HepG2 (cell line): Measurements from ENCODE around the gene DOK5. TPM values are rescaled to one million over a fixed set of nuclear protein-coding genes. Genes with fewer than 3 reads are reported as not detected.
A peak's percentile ranks its signal among the peaks of the same experiment; 100 is the strongest.

Source experiments
- ATAC-seq: fragments of 200-7000 bp; cut with Tn5 transposase; 3 replicates; pipeline ENCODE4 v1.9.1; 2020; ENCODE audit warnings: mild to moderate bottlenecking, moderate library complexity
- BruUV-seq: library from RNA; stranded (reverse); fragments of 400-500 nt; replicated peaks from 2 replicates; lab custom pipeline; 2021; lab: Mats Ljungman, UMichigan
- CTCF ChIA-PET: fragments of 300-600 bp; formaldehyde crosslinking; extraction: SDS; loops from one replicate; lab custom pipeline; 2021; ENCODE audit warnings: low total read pairs, inconsistent platforms, low intra/inter-chr PET ratio; lab: Yijun Ruan, JAX
- POLR2A ChIA-PET: fragments of 350-600 bp; sonication (Branson Sonifier 250); formaldehyde crosslinking; loops from one replicate; lab custom pipeline; 2020; ENCODE audit warnings: antibody characterized with exemption, inconsistent platforms; lab: Yijun Ruan, JAX
- DNase-seq: peaks from one replicate; pipeline ENCODE4 v3.0.0-alpha.2; 2015; ENCODE audit warnings: low spot score
- FAIRE-seq: peaks from 3 replicates; lab custom pipeline; 2011; peaks lifted over from hg19 to GRCh38; lab: Jason Lieb, UNC
- H2AFZ ChIP-seq: one replicate; pipeline ENCODE4 v1.6.1; 2011; ENCODE audit warnings: low read length, inconsistent platforms
- H3K27ac ChIP-seq: fragments of 300-600 bp; 3 replicates; pipeline ENCODE4 v1.8.0; 2011; ENCODE audit warnings: mixed run types, mild to moderate bottlenecking, mixed read lengths, low read length, inconsistent platforms; ENCODE audit not compliant: insufficient read depth; ENCODE audit errors: extremely low read length
- H3K27me3 ChIP-seq, 2 experiments: fragments of 200-600 bp in 1 of 2; 2 replicates in 1 of 2; 3 replicates in 1 of 2; pipeline versions ENCODE4 v1.6.0 to v1.8.0; 2011; ENCODE audit warnings: low read length in 2 of 2, mild to moderate bottlenecking in 2 of 2, moderate library complexity in 2 of 2, inconsistent platforms in 1 of 2; ENCODE audit not compliant: insufficient read depth in 2 of 2, control insufficient read depth in 1 of 2
- H3K36me3 ChIP-seq, 2 experiments: fragments of 200-600 bp in 1 of 2; replicated peaks in 1 of 2; 2 replicates in 1 of 2; 3 replicates in 1 of 2; pipeline versions ENCODE4 v1.5.1 to v1.8.0; 2011; ENCODE audit warnings: low read length in 2 of 2, inconsistent platforms in 1 of 2; ENCODE audit not compliant: insufficient read depth in 2 of 2, control insufficient read depth in 1 of 2
- H3K4me1 ChIP-seq: 2 replicates; pipeline ENCODE4 v1.5.1; 2012; ENCODE audit warnings: low read length, inconsistent platforms; ENCODE audit not compliant: insufficient read depth
- H3K4me2 ChIP-seq: 2 replicates; pipeline ENCODE4 v1.6.0; 2011; ENCODE audit warnings: low read depth, low read length, inconsistent platforms
- H3K4me3 ChIP-seq, 3 experiments: fragments of 200-600 bp in 1 of 3; sonication (generic), shearing (Covaris generic) in 1 of 3; replicated peaks in 1 of 3; 2 replicates each; pipeline ENCODE4 v1.5.1; 2011 to 2016; ENCODE audit warnings: low read length in 3 of 3, inconsistent platforms in 2 of 3, low read depth in 2 of 3, mild to moderate bottlenecking in 2 of 3, control low read depth in 1 of 3, mixed read lengths in 1 of 3; ENCODE audit not compliant: insufficient read depth in 1 of 3
- H3K79me2 ChIP-seq: one replicate; pipeline ENCODE4 v1.6.1; 2011; ENCODE audit warnings: low read length, inconsistent platforms; ENCODE audit not compliant: insufficient read depth
- H3K9ac ChIP-seq: 2 replicates; pipeline ENCODE4 v1.6.0; 2011; ENCODE audit warnings: mild to moderate bottlenecking, low read depth, low read length, inconsistent platforms; ENCODE audit not compliant: insufficient read depth
- H3K9me3 ChIP-seq: 2 replicates; pipeline ENCODE4 v1.5.1; 2012; ENCODE audit warnings: mild to moderate bottlenecking, low read length
- H4K20me1 ChIP-seq: 2 replicates; pipeline ENCODE4 v1.6.0; 2011; ENCODE audit warnings: inconsistent platforms, mild to moderate bottlenecking, low read length, moderate library complexity; ENCODE audit not compliant: insufficient read depth
- FUBP1 ChIP-seq: sonication (generic); formaldehyde crosslinking; IDR thresholded peaks from 2 replicates; pipeline ENCODE4 v1.5.1; 2020; ENCODE audit warnings: missing genetic modification reagents, mild to moderate bottlenecking, borderline replicate concordance
- HNRNPH1 ChIP-seq: fragments of 200-400 bp; formaldehyde crosslinking; optimal IDR thresholded peaks from 2 replicates; pipeline ENCODE3; 2017; ENCODE audit warnings: mild to moderate bottlenecking, low read depth, low read length
- MAFF ChIP-seq: IDR thresholded peaks from 2 replicates; pipeline ENCODE4 v1.6.1; 2011; ENCODE audit warnings: low read depth, low read length, improper control_type of control experiment
- NFYB ChIP-seq: sonication (generic); formaldehyde crosslinking; IDR thresholded peaks from 2 replicates; pipeline ENCODE4 v1.4.0; 2020; ENCODE audit warnings: missing genetic modification reagents
- POLR2A ChIP-seq, 2 experiments: IDR thresholded peaks; 2 replicates each; pipeline ENCODE4 v1.6.1; 2011; ENCODE audit warnings: low read depth in 2 of 2, low read length in 2 of 2, mild to moderate bottlenecking in 1 of 2, moderate library complexity in 1 of 2; ENCODE audit not compliant: insufficient read depth in 1 of 2
- RFXANK ChIP-seq: IDR thresholded peaks from 2 replicates; pipeline ENCODE4 v1.6.1; 2016
- ZBTB4 ChIP-seq: sonication (generic); formaldehyde crosslinking; IDR thresholded peaks from 2 replicates; pipeline ENCODE4 v1.4.0; 2020; ENCODE audit warnings: missing genetic modification reagents, mild to moderate bottlenecking, borderline replicate concordance
- ZKSCAN1 ChIP-seq: fragments of 150-350 bp; IDR thresholded peaks from 2 replicates; pipeline ENCODE4 v1.6.1; 2014; ENCODE audit warnings: low read length
- ZNF180 ChIP-seq: sonication (generic); formaldehyde crosslinking; IDR thresholded peaks from 2 replicates; pipeline ENCODE4 v1.4.0; 2020; ENCODE audit warnings: low read depth, missing genetic modification reagents, borderline replicate concordance
- ZNF605 ChIP-seq: sonication (generic); formaldehyde crosslinking; IDR thresholded peaks from 2 replicates; pipeline ENCODE4 v1.8.0; 2022; ENCODE audit warnings: mild to moderate bottlenecking, missing genetic modification reagents
- ZNF644 ChIP-seq: IDR thresholded peaks from 2 replicates; pipeline ENCODE4 v1.6.1; 2016; ENCODE audit warnings: low read depth
- ZNF7 ChIP-seq: IDR thresholded peaks from 2 replicates; pipeline ENCODE4 v1.6.1; 2016; ENCODE audit warnings: missing biosample characterization, missing genetic modification reagents
- ZNF883 ChIP-seq: sonication (generic); formaldehyde crosslinking; IDR thresholded peaks from 2 replicates; pipeline ENCODE4 v1.5.1; 2020; ENCODE audit warnings: mild to moderate bottlenecking, missing genetic modification reagents; ENCODE audit errors: not compliant biosample characterization
- WGBS: methylation state at CpG from one replicate; pipeline ENCODE4 v1.1.6; 2017; ENCODE audit warnings: low lambda C conversion rate; 5-methylcytosine and 5-hydroxymethylcytosine counted together
- in situ Hi-C: cut with HindIII; loops from 2 replicates; pipeline ENCODE4 v1.10.0; 2017; ENCODE audit warnings: low pct_unique_long_range_greater_than_20kb; ENCODE audit not compliant: extremely low pct_ligation_motif_present
- intact Hi-C: fragments of 100-400 bp; cut with micrococcal nuclease; formaldehyde crosslinking; loops from one replicate; pipeline ENCODE4 v1.10.0; 2022; ENCODE audit not compliant: unreplicated experiment
- polyA plus RNA-seq, 8 experiments: library from polyadenylated mRNA; depleted of rRNA in 3 of 8; stranded (reverse) in 7 of 8; unstranded in 1 of 8; fragments of >200 nt; fragmentation: Illumina TruSeq in 4 of 8; extraction: Trizol in 4 of 8; gene quantifications; 2 replicates each; pipeline versions ENCODE4 v1.2.1 to v1.2.3, GENCODE V29; 2011 to 2016; ENCODE audit warnings: low read depth in 4 of 8, missing spikeins in 1 of 8, mixed read lengths in 1 of 8; ENCODE audit not compliant: insufficient read depth in 1 of 8
- total RNA-seq, 5 experiments: library from RNA; depleted of rRNA; stranded (reverse); fragments of >200 nt; fragmentation: Illumina TruSeq; extraction: Trizol; gene quantifications; 2 replicates each; pipeline ENCODE4 v1.2.3, GENCODE V29; 2016; ENCODE audit warnings: low read depth in 1 of 5
- TF ChIP-seq, protein P1 (sequence below): sonication (generic); formaldehyde crosslinking; IDR thresholded peaks from 2 replicates; pipeline ENCODE4 v1.8.0; 2022; ENCODE audit warnings: mild to moderate bottlenecking, missing genetic modification reagents, moderate library complexity
- TF ChIP-seq, protein P2 (sequence below): sonication (generic); formaldehyde crosslinking; IDR thresholded peaks from 2 replicates; pipeline ENCODE4 v1.5.0; 2020; ENCODE audit warnings: mild to moderate bottlenecking, missing genetic modification reagents

The DOK5 gene
- total and polyA plus RNA-seq, 2 of the 13 experiments (the other 11 are each of a cell fraction or from before 2014, with no cell fraction given) = not detected

GRCh38 chr20:54642864-54643667 is 167.7 kb downstream of the DOK5 start (continued):
- TF ChIP-seq ZBTB4 (CRISPR knock-in tag) (no peak), ZNF605 (CRISPR knock-in tag) (no peak), MAFF (peak; percentile 14; the same call in 1 of the 2 replicates), ZNF180 (CRISPR knock-in tag) (no peak), ZNF644 (CRISPR knock-in tag) (no peak), ZKSCAN1 (no peak)

DNA sequence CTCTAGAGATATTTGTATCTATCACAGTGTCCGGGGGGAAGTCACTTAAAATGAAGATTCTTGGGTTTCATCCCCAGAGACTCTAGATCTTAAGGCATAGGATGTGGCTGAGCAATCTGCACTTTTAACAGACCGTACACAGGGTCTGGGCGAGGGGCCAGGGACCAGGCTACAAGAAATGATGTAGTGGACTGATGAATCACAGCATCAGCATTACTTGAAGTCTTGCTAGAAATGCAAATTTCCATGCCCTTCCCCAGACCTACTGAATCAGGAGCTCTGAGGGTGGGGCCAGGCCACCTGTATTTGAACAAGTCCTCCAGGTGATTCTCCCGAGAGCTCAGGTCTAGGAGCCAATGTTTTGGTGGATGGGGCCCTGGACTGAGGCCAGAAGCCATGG is 168.4 kb downstream of the DOK5 start:
- Histone ChIP-seq H3K9ac (no peak overlapping the region), H3K79me2 (no peaks in the 10 kb centered on the region), H2AFZ (no peak overlapping the region), H3K4me3 (no peak overlapping the region), H3K27me3 (peaks cover 1 to 20% of the 10 kb centered on the region in 2 experiments; a peak in 3 of 5 replicates), H3K27ac (no peak overlapping the region), H3K4me1 (no peaks in the 10 kb centered on the region), H4K20me1 (no peaks in the 10 kb centered on the region), H3K9me3 (no peaks in the 10 kb centered on the region), H3K36me3 (no peaks in the 10 kb centered on the region), H3K4me2 (no peak overlapping the region)
- intact Hi-C loops = no loop called here
- 11% methylated on average over 4 of the region's 4 CpGs for WGBS
- no peak for FAIRE-seq
- ChIA-PET POLR2A (no interaction called here), CTCF (no interaction called here)
- ATAC-seq = no peak
- BruUV-seq = no TSS peak
- no peak for DNase-seq
- in situ Hi-C loops = no loop called here
- TF ChIP-seq HNRNPH1 = no peak
- no peak for TF ChIP-seq POLR2A (IDR thresholded peaks at IDR 0.05; ENCODE audit: insufficient read depth in 1 of 2, low read depth in 2 of 2, low read length in 2 of 2)
- TF ChIP-seq RFXANK = no peak
- no peak for TF ChIP-seq ZNF7 (CRISPR knock-in tag)
- no peak for TF ChIP-seq NFYB (CRISPR knock-in tag)
- no peak for TF ChIP-seq ZNF883 (CRISPR knock-in tag)
- TF ChIP-seq, protein P1, sequence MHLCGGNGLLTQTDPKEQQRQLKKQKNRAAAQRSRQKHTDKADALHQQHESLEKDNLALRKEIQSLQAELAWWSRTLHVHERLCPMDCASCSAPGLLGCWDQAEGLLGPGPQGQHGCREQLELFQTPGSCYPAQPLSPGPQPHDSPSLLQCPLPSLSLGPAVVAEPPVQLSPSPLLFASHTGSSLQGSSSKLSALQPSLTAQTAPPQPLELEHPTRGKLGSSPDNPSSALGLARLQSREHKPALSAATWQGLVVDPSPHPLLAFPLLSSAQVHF (CRISPR knock-in tag) = no peak
- TF ChIP-seq FUBP1 (CRISPR knock-in tag) = no peak
- TF ChIP-seq, protein P2, sequence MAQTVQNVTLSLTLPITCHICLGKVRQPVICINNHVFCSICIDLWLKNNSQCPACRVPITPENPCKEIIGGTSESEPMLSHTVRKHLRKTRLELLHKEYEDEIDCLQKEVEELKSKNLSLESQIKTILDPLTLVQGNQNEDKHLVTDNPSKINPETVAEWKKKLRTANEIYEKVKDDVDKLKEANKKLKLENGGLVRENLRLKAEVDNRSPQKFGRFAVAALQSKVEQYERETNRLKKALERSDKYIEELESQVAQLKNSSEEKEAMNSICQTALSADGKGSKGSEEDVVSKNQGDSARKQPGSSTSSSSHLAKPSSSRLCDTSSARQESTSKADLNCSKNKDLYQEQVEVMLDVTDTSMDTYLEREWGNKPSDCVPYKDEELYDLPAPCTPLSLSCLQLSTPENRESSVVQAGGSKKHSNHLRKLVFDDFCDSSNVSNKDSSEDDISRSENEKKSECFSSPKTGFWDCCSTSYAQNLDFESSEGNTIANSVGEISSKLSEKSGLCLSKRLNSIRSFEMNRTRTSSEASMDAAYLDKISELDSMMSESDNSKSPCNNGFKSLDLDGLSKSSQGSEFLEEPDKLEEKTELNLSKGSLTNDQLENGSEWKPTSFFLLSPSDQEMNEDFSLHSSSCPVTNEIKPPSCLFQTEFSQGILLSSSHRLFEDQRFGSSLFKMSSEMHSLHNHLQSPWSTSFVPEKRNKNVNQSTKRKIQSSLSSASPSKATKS (CRISPR knock-in tag) = no peak
